Ovary (tissue), 3 donors: ENCODE measurements around the gene CD207.

ENCODE experiments used
- CTCF ChIP-seq, 3 donors: fragments of 450-650 bp in 2 of 3; fragments of 200-600 bp in 1 of 3; IDR thresholded peaks; one replicate each; pipeline versions ENCODE4 v1.5.1 to v1.8.0; 2016 to 2022; ENCODE audit warnings: antibody characterized with exemption in 3 of 3, mild to moderate bottlenecking in 1 of 3
- EP300 ChIP-seq: sonication (generic); formaldehyde crosslinking; IDR thresholded peaks from one replicate; pipeline ENCODE4 v1.6.1; 2017; ENCODE audit warnings: antibody characterized with exemption
- POLR2A ChIP-seq: fragments of 450-650 bp; IDR thresholded peaks from one replicate; pipeline ENCODE4 v1.6.1; 2017; ENCODE audit warnings: antibody characterized with exemption, mild to moderate bottlenecking, moderate library complexity
- donor health status: DM: no; HTN: no; CAD: no.

DNA sequence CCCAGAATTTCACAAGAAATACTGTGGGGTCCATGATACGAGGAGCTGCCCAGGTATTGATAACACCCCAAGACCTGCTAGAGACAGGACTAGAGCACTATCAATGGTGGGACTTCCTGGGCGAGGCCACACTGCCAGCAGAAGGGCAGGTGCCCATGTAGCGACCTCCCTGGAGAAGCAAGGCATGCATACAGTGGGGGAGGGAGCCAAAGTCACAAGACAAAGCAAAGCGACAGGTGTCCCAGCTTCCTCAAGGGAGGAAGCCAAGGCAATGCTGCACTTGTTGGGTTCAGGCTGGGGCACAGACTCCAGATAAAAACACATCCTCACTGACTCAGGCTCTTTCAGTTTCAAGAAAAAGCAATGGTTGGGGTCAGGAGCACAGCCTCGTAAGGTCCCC, 7.5 kb downstream of the CD207 start:
- TF ChIP-seq CTCF (IDR thresholded peaks at IDR 0.05) = no peak
- TF ChIP-seq POLR2A = no peak
- TF ChIP-seq EP300 = no peak
